GM12891 (cell line): ENCODE measurements around the gene IL1B.

ENCODE experiments used
- POLR2A ChIP-seq: IDR thresholded peaks from 2 replicates; pipeline ENCODE4 v1.6.1; 2011; ENCODE audit warnings: low read depth, low read length, control low read depth
- POLR2AphosphoS5 ChIP-seq: IDR thresholded peaks from 2 replicates; pipeline ENCODE4 v1.6.1; 2011; ENCODE audit warnings: low read depth, low read length, control low read depth
- SPI1 ChIP-seq: IDR thresholded peaks from 2 replicates; pipeline ENCODE4 v1.6.1; 2011; ENCODE audit warnings: low read depth, low read length, control low read depth
- TAF1 ChIP-seq: IDR thresholded peaks from 2 replicates; pipeline ENCODE4 v1.6.1; 2011; ENCODE audit warnings: low read depth, low read length, control low read depth

DNA sequence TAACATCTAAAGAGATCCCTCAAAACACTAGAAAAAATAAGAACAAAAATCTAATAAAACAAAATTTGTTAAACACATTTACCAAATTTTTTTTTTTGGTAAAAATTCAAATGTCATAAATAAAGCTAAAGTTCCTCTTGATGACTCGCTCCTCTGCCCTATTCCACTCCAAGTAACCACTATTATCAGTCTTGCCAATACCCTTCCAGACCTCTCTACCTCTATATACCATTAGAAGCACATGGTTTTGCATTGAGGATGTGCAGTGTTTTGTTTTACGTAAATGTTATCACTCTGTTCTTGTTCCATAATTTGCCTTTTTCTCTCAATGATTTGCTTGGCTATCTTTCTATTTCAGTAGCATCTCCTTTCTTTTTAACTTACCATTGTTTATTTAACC lies 10.9 kb downstream of the IL1B start:
- TF ChIP-seq TAF1 (no peak), POLR2A (no peak), SPI1 (no peak), POLR2AphosphoS5 (no peak)
